ENCODE measurements around the gene MTRF1.

DNA sequence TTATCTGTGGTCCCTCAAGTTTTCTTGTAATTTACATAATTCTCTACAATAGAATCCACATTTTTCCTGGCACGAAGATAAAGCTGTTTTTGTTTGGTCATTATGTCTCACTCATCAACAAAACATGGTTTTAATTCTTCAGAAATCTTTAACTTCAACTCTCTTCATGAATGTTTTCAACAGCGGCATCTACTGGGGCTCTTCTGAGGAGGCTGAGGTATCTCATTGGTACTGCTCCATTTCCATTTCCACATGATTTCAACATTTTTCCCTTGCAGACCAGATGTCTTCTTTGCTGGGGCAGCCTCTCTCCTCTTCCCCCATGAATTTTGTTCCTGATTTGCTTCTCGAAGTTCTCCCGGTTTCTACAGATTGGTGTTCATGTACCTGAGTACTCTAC, 63.2 kb downstream of the MTRF1 start:
- TF ChIP-seq, protein P1, sequence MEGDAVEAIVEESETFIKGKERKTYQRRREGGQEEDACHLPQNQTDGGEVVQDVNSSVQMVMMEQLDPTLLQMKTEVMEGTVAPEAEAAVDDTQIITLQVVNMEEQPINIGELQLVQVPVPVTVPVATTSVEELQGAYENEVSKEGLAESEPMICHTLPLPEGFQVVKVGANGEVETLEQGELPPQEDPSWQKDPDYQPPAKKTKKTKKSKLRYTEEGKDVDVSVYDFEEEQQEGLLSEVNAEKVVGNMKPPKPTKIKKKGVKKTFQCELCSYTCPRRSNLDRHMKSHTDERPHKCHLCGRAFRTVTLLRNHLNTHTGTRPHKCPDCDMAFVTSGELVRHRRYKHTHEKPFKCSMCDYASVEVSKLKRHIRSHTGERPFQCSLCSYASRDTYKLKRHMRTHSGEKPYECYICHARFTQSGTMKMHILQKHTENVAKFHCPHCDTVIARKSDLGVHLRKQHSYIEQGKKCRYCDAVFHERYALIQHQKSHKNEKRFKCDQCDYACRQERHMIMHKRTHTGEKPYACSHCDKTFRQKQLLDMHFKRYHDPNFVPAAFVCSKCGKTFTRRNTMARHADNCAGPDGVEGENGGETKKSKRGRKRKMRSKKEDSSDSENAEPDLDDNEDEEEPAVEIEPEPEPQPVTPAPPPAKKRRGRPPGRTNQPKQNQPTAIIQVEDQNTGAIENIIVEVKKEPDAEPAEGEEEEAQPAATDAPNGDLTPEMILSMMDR (IDR thresholded peaks at IDR 0.05): no peak
- TF ChIP-seq POLR2A (IDR thresholded peaks at IDR 0.05): no peak
- TF ChIP-seq EP300 (IDR thresholded peaks at IDR 0.05): no peak
- TF ChIP-seq POLR2AphosphoS5 (IDR thresholded peaks at IDR 0.05): no peak

Data from suprapubic skin (tissue), 4 donors.